ENCODE measurements around the gene TTC34. TPM values are rescaled to one million over a fixed set of nuclear protein-coding genes. Genes with fewer than 3 reads are reported as not detected.

Gene TTC34
- total RNA-seq, 1 experiment from 2014 or later, result 0.92 TPM

GRCh38 chr1:2617971-2618470, 183.5 kb downstream of the TTC34 start:
- no peak overlapping the region for H3K9ac ChIP-seq (ENCODE audit: extremely low read depth, insufficient read length, low read length)
- no peak overlapping the region for H3K56ac ChIP-seq (ENCODE audit: insufficient read length, low read depth, low read length)
- H3K27ac Mint-ChIP-seq, result no peak overlapping the region
- H3K4me1 Mint-ChIP-seq, result peaks cover 4 to 7% of the 10 kb centered on the region in 2 experiments
- no peak overlapping the region for H4K8ac ChIP-seq (replicated peaks; ENCODE audit: insufficient read length, low read depth, low read length)
- no peak overlapping the region for H3K4me3 Mint-ChIP-seq
- no peak overlapping the region for H3K18ac ChIP-seq (ENCODE audit: insufficient read length, low read depth, low read length)
- no peak overlapping the region for H2BK20ac ChIP-seq (ENCODE audit: low read depth, low read length, poor library complexity, severe bottlenecking)
- peaks cover 5% of the 10 kb centered on the region for H3K9me3 ChIP-seq (ENCODE audit: control insufficient read depth, low read depth, low read length)
- H2BK5ac ChIP-seq (ENCODE audit: insufficient read length, low read length), result no peak overlapping the region
- H3K36me3 Mint-ChIP-seq (ENCODE audit: insufficient read depth in 1 of 3, low read depth in 3 of 3), result no peaks in the 10 kb centered on the region; a peak in 2 of 7 replicates
- peaks cover 77% of the 10 kb centered on the region for H3K27me3 Mint-ChIP-seq (ENCODE audit: low read depth)
- peaks cover 39 to 56% of the 10 kb centered on the region in 2 experiments for H3K9me3 Mint-ChIP-seq
- H3K4me2 ChIP-seq (ENCODE audit: insufficient read depth, insufficient read length, low read length), result no peak overlapping the region
- H4K20me1 ChIP-seq (ENCODE audit: control insufficient read depth, insufficient read depth, insufficient read length), result no peaks in the 10 kb centered on the region
- H3T11ph ChIP-seq (ENCODE audit: low read length), result no peak overlapping the region
- no peak overlapping the region for H3K4ac ChIP-seq (ENCODE audit: low read depth, low read length)
- H4K5ac ChIP-seq (ENCODE audit: insufficient read length, low read depth, low read length), result no peak overlapping the region
- no peak overlapping the region for H2BK120ac ChIP-seq (ENCODE audit: low read depth, low read length, poor library complexity, severe bottlenecking)
- no peak overlapping the region for H4K91ac ChIP-seq (ENCODE audit: insufficient read length, low read depth, low read length)
- no CpG with 5 or more reads among the region's 1 CpG for whole genome bisulfite sequencing (ENCODE audit: extremely low coverage, insufficient read length, low lambda C conversion rate)
- H3K23me2 ChIP-seq (ENCODE audit: insufficient read length, low read depth, low read length, poor library complexity, severe bottlenecking), result no peaks in the 10 kb centered on the region
- 0 out of 2 replicates have a peak, but pooled peaks cover 1% of the 10 kb centered on the region for H3K79me2 ChIP-seq (ENCODE audit: insufficient read depth, low read length)
- no peak overlapping the region for H3K14ac ChIP-seq (ENCODE audit: insufficient read depth, low read length)
- no peaks in the 10 kb centered on the region; the same call in 1 of the 2 replicates for H3K4me1 ChIP-seq (ENCODE audit: insufficient read depth, low read length)
- DNase-seq, result peak; percentile 19
- no peak overlapping the region for H2BK15ac ChIP-seq (ENCODE audit: low read depth, low read length)
- H2AFZ ChIP-seq (ENCODE audit: low read length), result no peak overlapping the region
- no peaks in the 10 kb centered on the region for H3K79me1 ChIP-seq (ENCODE audit: insufficient read depth, low read depth, low read length, poor library complexity, severe bottlenecking)
- H3K23ac ChIP-seq (ENCODE audit: insufficient read length, low read depth, low read length), result no peak overlapping the region
- TF ChIP-seq, protein P1, sequence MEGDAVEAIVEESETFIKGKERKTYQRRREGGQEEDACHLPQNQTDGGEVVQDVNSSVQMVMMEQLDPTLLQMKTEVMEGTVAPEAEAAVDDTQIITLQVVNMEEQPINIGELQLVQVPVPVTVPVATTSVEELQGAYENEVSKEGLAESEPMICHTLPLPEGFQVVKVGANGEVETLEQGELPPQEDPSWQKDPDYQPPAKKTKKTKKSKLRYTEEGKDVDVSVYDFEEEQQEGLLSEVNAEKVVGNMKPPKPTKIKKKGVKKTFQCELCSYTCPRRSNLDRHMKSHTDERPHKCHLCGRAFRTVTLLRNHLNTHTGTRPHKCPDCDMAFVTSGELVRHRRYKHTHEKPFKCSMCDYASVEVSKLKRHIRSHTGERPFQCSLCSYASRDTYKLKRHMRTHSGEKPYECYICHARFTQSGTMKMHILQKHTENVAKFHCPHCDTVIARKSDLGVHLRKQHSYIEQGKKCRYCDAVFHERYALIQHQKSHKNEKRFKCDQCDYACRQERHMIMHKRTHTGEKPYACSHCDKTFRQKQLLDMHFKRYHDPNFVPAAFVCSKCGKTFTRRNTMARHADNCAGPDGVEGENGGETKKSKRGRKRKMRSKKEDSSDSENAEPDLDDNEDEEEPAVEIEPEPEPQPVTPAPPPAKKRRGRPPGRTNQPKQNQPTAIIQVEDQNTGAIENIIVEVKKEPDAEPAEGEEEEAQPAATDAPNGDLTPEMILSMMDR (conservative IDR thresholded peaks at IDR 0.05), result no peak
- H2BK12ac ChIP-seq (ENCODE audit: insufficient read length, low read depth, low read length), result no peak overlapping the region
- H3K27ac ChIP-seq (ENCODE audit: insufficient read length, low read depth, low read length), result no peak overlapping the region
- H3K27me3 ChIP-seq (ENCODE audit: insufficient read depth, low read length), result no peaks in the 10 kb centered on the region
- H2AK5ac ChIP-seq (ENCODE audit: insufficient read length, low read length), result no peak overlapping the region

Measured in H9 (cell line).